ENCODE measurements around the gene MAD1L1.

GRCh38 chr7:2212906-2213305 lies 19.8 kb downstream of the MAD1L1 start:
- TF ChIP-seq PPARA (CRISPR knock-in tag; IDR thresholded peaks at IDR 0.05; ENCODE audit: borderline replicate concordance) (no peak), TCF4 (CRISPR knock-in tag; IDR thresholded peaks at IDR 0.05; ENCODE audit: borderline replicate concordance) (no peak), CSDC2 (CRISPR knock-in tag; IDR thresholded peaks at IDR 0.05) (no peak), BACH2 (CRISPR knock-in tag; IDR thresholded peaks at IDR 0.05; ENCODE audit: borderline replicate concordance) (no peak), ZFP3 (CRISPR knock-in tag; IDR thresholded peaks at IDR 0.05) (no peak), ARNTL (CRISPR knock-in tag; IDR thresholded peaks at IDR 0.05; ENCODE audit: borderline replicate concordance, low read depth) (no peak), OSR1 (CRISPR knock-in tag; IDR thresholded peaks at IDR 0.05) (no peak)
- TF ChIP-seq, protein P1, sequence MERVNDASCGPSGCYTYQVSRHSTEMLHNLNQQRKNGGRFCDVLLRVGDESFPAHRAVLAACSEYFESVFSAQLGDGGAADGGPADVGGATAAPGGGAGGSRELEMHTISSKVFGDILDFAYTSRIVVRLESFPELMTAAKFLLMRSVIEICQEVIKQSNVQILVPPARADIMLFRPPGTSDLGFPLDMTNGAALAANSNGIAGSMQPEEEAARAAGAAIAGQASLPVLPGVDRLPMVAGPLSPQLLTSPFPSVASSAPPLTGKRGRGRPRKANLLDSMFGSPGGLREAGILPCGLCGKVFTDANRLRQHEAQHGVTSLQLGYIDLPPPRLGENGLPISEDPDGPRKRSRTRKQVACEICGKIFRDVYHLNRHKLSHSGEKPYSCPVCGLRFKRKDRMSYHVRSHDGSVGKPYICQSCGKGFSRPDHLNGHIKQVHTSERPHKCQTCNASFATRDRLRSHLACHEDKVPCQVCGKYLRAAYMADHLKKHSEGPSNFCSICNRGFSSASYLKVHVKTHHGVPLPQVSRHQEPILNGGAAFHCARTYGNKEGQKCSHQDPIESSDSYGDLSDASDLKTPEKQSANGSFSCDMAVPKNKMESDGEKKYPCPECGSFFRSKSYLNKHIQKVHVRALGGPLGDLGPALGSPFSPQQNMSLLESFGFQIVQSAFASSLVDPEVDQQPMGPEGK (CRISPR knock-in tag; IDR thresholded peaks at IDR 0.05; ENCODE audit: borderline replicate concordance): no peak
- TF ChIP-seq, protein P2, sequence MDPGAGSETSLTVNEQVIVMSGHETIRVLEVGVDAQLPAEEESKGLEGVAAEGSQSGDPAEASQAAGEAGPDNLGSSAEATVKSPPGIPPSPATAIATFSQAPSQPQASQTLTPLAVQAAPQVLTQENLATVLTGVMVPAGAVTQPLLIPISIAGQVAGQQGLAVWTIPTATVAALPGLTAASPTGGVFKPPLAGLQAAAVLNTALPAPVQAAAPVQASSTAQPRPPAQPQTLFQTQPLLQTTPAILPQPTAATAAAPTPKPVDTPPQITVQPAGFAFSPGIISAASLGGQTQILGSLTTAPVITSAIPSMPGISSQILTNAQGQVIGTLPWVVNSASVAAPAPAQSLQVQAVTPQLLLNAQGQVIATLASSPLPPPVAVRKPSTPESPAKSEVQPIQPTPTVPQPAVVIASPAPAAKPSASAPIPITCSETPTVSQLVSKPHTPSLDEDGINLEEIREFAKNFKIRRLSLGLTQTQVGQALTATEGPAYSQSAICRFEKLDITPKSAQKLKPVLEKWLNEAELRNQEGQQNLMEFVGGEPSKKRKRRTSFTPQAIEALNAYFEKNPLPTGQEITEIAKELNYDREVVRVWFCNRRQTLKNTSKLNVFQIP (CRISPR knock-in tag; IDR thresholded peaks at IDR 0.05; ENCODE audit: borderline replicate concordance, low read depth): no peak
- TF ChIP-seq, protein P3, sequence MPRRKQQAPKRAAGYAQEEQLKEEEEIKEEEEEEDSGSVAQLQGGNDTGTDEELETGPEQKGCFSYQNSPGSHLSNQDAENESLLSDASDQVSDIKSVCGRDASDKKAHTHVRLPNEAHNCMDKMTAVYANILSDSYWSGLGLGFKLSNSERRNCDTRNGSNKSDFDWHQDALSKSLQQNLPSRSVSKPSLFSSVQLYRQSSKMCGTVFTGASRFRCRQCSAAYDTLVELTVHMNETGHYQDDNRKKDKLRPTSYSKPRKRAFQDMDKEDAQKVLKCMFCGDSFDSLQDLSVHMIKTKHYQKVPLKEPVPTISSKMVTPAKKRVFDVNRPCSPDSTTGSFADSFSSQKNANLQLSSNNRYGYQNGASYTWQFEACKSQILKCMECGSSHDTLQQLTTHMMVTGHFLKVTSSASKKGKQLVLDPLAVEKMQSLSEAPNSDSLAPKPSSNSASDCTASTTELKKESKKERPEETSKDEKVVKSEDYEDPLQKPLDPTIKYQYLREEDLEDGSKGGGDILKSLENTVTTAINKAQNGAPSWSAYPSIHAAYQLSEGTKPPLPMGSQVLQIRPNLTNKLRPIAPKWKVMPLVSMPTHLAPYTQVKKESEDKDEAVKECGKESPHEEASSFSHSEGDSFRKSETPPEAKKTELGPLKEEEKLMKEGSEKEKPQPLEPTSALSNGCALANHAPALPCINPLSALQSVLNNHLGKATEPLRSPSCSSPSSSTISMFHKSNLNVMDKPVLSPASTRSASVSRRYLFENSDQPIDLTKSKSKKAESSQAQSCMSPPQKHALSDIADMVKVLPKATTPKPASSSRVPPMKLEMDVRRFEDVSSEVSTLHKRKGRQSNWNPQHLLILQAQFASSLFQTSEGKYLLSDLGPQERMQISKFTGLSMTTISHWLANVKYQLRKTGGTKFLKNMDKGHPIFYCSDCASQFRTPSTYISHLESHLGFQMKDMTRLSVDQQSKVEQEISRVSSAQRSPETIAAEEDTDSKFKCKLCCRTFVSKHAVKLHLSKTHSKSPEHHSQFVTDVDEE (CRISPR knock-in tag; IDR thresholded peaks at IDR 0.05): no peak

Data from SK-N-SH treated with all-trans-retinoic acid at 6 μM for 48 hours (cell line).